HG03460 (cell line): ENCODE measurements around the gene ARHGEF28.

Experiments used
- ATAC-seq: cut with Tn5 transposase; IDR thresholded peaks from one replicate; pipeline ENCODE4 v1.9.1; 2021; ENCODE audit not compliant: unreplicated experiment

The ARHGEF28 gene

DNA sequence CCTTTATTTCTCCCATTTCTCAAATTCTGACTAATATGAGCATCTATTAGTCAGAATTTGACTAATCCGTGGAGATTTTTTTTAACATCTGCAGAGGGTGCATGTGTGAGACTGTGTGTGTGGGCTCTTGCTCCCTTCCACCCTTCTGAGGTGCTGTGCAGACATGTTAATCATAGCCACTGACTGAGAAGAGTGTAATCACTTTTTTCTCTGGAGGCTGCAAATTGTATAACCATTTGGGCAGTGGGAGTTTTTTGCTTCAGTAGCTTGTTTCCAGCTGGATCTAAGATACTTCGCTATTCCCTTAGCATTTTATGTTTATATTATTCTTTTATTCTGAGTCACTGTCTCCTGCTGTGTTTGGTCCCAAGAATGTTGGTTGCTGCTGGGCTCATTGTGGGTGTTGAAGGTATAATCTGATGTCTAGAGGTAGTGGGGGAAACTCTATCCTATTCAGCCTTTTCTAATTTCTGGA, 66.2 kb downstream of the ARHGEF28 start:
- ATAC-seq, result no peak

DNA sequence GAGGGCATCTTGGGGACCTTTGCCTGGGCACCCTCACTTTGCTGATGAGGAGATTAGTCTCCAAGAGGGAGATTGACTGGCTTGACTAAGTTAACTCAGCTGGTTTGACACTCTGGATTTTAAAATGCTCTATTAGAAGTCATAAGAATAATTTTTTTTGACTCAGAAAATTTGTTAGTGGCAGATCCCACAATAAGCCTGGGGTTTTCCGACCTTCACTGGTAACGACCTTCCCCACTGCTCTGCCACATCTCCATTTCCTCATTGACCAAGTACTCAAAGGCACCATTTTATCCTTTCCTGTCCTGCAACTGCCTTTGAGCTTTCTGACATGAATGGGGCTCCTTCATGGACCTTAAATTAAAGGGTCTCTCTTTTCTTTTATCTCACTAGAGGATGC, 67.0 kb downstream of the ARHGEF28 start:
- no peak for ATAC-seq

DNA sequence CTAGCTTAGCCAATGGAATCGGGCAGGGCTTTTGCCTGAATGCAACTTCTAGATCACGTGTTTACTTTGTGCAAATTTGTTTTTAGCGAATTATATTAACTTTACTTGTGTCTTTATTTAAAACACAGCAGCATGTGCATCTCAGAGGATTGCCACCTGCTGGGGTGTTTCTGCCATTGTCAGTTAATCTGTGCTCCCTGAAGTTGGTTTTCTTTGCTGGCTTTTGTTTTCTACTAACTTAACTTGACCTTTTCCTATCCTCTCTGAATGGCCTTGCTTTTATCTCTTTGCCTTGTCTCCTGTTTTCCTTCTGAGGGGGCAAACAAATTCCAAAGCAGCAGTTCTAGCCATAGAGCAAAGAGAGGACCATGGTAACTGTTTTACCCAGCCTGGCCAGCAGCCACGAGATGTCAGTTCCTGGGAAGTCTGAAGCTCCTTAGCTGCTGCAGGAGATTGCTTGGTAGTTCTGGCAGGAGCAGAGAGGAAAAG, 67.6 kb downstream of the ARHGEF28 start:
- ATAC-seq, result peak; percentile 13

DNA sequence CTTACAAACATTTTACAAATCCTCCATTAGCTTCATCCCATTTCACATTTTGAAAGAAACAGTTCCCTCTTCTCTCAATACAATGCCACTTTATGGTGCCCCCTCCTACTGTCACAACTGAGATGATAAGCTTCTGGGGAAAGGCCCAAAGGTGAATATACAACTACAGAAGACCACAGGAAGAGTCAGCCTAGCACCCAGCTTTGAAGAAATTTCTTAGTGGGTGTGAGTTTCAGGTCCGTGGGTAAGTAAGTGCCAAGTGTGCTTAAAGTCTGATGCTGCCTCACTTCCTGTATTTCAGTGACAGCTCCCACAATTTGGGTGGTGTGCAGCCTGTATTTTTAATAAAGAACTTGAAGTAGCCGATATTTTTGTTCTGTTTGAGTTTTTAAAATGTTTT, 68.1 kb downstream of the ARHGEF28 start:
- ATAC-seq, result peak; percentile 80

DNA sequence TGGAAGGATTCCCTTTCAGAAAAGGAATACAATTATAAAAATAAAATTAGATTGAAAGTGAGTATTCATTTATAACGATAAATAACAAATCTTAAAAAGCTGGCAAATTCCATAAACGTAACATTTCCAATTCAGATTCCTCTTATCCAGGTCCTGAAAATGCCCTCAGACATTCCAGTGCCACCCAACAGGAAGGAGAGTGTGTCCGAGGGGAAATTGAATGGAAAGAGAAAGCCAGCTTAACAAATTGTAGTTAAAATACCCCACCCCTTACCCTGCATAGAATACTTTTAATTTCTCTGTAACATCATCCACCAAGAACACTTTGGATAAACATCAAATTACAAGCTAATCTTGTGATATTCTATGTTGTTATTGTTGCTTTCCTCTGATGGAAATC, 72.0 kb downstream of the ARHGEF28 start:
- ATAC-seq, result no peak

DNA sequence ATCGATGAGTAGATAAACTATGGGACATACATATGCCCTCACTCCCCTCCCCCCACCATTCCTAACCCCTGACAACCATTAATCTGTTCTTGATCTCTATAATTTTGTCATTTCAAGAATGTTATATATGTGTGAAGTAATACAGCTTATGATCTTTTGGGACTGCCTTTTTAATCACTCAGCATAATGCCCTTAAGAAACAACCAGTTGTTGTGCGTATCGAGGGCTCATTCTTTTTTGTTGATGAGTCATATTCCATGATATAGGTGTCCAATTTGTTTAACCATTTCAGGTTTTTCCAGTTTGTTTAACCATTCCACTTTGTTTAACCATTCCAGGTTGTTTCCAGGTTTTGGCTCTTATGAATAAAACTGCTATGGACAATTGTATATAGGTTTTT, 75.6 kb downstream of the ARHGEF28 start:
- ATAC-seq, result no peak

DNA sequence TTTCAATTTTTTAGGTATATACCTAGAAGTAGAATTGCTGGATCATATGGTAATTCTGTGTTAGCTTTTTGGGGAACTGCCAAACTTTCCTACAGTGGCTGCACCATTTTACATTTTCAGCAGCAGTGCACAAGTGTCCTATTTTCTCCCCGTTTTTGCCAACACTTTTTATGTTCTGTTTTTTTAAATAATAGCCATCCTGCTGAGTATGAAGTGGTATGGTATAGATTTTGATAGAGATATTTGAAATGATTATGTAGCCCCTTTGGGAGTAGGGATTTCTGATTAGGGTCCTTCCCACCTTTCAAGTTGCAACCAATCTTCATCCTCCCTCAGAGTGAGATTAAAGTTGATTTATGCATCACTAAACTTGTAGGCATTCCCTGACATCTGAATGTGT, 76.5 kb downstream of the ARHGEF28 start:
- ATAC-seq, result no peak

DNA sequence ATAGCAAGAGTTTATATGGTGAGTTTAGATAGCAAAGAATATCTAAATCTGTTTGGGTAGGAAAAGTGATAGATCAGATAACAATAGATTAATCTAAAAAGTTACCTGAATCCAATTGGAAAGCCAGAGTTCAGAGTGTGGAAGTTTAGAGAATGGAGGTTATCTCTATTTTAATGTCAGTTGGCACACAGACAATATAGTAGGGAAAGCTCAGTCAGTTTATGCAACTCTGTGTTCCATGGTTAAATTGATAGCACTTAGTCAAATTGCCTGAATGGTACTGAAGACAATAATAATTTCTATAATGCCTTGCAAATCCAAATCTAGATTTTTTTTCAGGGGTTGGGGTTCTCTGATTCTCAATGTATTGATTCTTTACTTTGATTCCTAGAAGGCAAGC, 77.0 kb downstream of the ARHGEF28 start:
- ATAC-seq, result no peak

DNA sequence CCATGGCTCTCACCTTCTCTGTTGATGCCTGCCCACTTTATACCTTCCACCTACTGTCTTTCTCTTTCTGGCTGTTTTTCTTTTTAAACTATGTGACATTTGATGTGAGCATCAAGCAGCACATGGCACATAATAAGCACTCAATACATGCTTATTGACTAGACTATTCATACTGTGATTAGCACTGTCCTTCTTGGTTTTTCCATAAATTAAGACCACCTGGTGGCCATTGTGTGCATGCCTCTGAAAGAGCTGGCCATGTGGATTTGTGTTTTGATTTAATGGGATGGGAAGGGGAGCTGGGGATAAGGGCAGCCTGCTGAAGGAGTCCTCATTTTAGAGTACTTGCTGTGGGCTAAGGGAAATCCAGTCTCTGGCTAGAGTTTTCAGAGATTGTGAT, 79.4 kb downstream of the ARHGEF28 start:
- no peak for ATAC-seq

DNA sequence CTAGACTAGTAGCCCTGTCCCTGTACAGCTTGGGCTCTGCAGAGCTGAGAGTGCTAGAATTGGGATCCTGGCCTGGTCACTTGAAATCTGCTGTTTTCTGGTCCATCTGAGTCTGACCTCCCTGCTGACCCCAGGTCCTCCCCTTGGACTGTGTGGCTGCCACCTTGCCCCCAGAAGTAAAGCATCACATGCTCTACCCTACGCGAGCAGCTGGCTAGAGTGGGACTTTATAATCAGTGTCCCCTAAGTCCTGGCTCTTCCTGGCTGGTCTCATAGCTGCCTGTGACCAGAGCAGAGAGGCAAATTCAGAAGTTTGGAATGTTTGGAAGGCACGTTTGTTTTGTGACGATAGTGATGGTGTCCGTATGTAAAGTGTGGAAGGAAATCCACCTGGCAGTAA, 81.0 kb downstream of the ARHGEF28 start:
- no peak for ATAC-seq

DNA sequence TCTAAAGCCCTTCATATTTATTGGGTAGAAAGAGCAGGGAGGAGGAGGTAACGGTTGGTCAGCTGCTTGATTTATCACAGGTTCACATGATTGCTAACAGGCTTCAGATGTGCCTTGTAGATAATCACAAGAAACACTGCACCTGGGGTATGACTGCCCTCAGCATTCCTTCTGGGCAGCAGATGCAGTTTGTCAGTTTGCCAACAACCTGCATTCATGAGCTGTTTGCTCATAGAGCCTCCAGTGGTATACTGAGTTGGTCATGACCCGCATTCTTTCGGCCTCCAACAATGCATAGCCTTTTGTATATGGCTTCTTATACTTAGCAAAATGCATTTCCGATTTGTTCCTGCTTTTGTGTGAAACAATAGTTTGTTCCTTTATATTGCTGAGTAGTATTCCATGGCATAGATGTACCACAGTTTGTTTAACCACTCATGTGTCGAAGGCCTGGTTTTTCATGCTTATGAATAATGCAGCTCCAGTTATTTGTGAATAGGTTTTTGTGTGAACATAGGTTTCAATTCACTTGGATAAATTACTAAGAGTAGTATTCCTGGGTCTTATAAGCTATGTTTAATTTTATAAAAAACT, 83.6 kb downstream of the ARHGEF28 start:
- no peak for ATAC-seq

DNA sequence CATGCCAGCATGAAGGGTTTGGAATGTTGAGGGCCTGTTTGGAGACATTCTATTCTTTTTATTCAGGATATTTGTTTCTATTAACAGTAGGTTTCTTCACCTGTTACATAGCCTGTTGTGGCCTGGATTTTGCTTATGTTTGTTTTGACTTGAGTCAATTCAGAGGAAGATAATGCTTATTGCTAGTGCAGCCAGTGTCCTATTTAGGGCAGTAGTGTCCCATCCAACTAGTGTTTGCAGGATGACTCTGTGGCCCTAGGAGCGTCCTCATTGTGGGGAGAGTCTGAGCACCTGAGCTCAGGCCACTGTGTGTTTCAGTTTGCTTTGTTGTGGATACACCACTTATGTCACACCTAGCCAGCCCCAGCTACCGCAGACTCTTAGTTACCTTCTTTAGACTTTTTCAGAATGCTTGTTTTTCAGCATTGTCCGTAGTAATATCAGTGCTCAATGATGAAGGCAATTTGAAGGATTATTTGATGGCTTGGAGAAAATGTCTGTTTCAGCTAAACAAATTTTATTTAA, 90.3 kb downstream of the ARHGEF28 start:
- ATAC-seq, result no peak

DNA sequence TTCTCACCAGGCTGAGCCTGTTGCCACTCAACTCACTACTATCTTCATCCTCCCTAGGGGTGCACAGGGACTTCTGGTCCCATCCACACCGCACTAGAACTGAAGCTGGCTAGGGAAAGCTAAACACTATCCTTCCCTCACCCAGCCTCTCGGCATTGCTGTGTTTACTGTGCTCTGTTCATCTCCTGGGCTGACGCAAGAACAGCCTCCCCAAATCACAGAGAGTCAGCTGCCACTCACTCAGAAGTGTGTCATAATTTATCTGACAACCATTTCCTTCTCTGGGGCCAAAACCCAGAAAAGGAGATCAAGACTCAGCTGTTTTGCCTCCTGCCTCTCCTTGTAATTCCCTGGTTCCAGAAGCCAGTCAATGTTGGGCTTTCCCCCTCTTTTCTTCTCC, 92.8 kb downstream of the ARHGEF28 start:
- ATAC-seq, result no peak

DNA sequence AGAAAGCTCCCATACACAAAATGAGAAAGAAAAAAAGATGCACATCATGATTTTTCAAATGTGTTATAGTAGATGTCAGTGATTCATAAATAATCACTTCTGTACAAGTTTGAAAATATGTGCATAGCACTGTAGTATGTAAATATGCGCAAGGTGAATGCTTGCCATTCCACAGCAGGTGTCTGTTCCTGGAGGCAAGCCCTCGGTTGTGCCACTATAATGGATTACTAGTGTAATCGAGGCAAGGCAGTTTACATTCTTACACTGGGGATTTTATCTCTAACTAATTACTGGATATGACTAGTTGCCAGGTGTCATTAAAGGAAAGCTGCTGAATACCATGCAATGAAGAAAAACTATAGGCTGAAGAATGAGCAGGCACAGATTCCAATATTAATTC, 93.6 kb downstream of the ARHGEF28 start:
- ATAC-seq, result no peak

DNA sequence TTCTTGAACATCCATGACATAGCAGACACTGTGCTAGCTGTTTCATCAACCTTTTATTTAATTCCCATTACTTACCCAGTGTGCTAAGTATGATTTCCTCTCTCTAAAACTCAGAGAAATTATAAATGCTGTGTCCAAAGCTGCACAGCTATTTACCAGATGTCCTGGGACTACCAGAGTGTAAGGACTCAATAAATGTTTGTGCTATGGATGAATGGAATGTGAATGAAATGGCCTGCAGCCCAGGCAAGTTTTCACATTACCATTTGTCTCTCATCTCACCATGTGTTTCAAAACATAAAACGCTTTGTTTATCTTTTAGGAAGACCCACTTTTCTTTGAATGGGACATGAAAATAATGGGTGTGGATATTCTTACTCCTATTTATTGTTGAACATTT, 96.2 kb downstream of the ARHGEF28 start:
- ATAC-seq, result no peak

DNA sequence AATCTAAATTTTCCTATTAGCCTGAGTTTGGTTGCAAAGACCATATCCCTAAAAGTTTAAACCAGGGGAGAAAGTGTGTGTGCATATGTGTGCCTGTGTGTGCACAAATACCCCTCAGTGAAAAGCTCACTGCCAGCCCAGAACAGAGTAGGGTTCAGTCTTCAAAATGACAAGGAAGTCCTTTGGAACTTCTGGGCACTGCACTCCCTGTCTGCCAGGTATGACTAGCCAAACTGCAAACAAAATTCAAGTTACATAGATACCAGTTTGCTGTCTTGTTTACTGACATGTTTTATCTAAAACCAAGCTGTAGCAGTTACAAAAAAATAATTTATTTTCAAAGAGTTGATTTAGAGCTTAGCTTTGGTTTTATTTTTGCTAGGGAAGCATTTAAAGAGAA, 100.1 kb downstream of the ARHGEF28 start:
- no peak for ATAC-seq

DNA sequence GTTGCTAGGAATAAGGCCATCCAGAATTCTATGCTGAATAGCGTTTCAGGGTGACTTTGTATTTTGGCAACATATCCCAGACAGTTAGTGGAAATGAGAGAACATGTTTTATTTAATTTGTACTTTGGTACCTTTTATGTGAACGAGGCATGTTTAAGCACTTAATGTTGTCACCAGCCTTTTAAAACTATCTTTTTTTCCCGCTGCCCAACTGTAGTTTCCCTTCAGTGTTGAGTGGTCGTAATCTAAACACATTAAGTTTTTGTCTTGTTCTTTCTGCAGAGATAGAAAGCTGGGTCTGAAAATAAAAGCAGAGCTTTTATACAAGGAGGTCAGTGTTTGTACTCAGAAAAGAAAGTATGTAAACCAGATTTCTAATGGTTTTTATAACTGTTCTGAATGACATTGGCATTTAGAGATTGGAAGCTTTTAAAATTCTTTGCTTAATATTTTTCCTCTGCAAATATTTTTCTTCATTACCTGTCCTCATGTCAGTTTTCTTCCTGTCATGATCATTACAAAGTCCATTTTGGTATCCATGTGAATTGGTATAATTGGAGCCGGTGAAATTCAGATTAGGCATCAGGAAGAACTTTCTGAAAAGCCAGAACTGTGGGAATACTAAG, 100.7 kb downstream of the ARHGEF28 start:
- no peak for ATAC-seq

DNA sequence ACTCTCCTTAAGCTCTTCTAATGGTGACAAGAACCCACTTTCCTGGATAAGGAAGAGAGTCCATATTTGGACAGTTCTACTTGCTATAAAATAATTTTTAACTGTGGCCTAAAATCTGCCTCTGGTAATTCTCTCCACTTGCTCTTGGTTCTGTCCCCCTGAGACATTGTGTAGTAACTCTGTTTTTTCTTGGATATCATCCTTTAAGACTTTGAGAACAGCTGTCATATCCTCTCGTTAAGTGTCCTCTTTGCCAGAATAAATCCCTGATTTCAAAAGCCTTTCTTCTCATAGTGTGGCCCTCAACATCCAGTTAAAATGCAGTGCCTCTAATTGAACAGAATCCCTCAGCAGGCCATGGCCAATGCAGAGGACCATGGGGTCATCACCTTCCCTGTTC, 101.5 kb downstream of the ARHGEF28 start:
- no peak for ATAC-seq

DNA sequence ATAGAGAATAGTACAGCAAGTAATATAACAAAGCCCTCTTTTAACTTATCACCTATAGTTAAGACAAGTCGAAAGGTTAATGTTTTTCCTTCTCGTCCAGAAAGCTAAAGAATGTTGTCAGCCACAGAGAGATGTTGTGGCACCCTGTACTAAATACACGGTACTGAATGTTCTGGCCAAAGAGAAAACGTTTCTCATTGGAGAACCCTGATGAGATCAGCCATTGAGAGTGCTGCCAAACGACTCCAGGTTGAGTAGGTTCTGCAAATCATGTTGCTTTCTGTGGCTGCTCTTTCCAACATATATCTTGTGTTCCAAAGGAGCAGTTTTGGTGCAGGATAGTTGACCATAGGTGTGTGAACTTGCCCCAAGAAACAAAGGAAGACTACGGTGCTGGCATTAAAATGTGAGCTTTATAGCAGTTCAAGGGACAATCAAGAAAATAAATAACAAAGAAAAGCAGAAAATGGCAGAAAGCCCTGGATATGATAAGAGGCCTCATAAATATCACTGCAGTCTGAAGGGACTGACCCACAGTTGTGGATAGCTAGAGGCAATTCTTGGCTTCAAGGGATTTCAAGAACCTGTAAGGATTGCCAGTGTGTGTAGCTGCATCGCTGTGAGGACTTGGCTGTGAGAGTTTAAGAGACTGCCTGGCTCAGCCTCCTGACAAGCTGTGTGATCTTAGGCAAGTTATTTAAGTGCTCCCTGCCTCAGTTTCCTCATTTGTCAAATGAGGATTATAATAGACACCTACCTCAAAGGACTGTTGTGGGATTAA, 102.7 kb downstream of the ARHGEF28 start:
- ATAC-seq, result no peak

DNA sequence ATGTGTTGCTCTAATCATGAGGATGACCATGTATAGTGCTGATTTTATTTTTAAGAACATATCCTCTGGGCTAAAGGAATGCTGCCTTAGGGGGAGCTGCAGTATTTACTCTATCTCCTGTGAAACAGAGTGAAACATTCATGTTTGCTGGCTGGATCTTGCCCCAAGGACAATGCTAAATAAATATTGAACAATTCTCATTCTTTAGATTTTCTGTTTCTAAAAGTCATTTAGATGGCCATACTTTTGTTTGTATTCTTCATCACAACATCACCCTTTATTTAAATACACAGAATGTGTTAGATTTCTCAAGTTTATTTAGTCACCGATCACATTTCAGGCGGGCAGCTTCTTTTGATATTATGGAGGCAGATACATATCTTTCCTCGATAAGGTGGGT, 103.3 kb downstream of the ARHGEF28 start:
- no peak for ATAC-seq

DNA sequence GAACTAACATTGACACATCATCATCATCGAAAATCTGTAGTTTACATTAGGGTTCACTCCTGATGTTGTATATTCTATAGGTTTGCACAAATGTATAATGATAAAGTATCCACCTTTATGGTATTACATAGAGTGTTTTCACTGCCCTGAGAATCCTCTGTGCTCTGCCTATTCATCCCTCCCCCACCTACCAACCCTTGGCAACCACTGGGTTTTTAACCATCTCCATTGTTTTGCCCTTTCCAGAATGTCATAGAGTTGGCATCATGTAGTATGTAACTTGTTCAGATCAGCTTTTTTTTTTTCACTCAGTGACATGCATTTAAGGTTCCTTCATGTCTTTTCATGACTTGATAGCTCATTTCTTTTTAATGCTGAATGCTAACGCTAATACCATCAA, 106.0 kb downstream of the ARHGEF28 start:
- ATAC-seq, result no peak

DNA sequence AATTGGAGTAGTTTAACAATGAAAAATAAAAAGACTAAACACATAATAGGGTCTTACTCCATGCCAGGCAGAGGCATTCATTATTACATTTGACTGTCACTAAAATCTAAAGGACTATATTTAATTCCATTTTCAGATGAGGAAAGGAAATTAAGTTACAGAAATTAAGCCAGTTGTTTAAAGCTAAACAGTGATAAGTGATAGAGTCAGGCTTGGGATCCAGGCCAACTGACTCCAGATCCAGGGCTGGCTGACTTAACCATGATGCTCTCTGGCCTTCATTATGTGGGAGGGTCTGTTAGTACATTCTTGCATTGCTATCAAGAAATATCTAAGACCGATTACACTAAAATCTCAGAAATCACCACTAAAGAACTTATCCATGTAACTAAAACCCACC, 107.2 kb downstream of the ARHGEF28 start:
- ATAC-seq, result no peak
